ENCODE data around the gene KPNA6. TPM values are rescaled to one million over a fixed set of nuclear protein-coding genes. Genes with fewer than 3 reads are reported as not detected.
"Not testable (repeated sequence)": the region's sequence is repeated elsewhere in the genome, so short reads cannot be mapped to it uniquely, and the experiment has no call there.

KPNA6 gene
- total RNA-seq, 3 donors from 2014 or later (not counting 1 experiment from before 2014, with no cell fraction given) = 48.6 to 59.0 (median 52.8) TPM

DNA sequence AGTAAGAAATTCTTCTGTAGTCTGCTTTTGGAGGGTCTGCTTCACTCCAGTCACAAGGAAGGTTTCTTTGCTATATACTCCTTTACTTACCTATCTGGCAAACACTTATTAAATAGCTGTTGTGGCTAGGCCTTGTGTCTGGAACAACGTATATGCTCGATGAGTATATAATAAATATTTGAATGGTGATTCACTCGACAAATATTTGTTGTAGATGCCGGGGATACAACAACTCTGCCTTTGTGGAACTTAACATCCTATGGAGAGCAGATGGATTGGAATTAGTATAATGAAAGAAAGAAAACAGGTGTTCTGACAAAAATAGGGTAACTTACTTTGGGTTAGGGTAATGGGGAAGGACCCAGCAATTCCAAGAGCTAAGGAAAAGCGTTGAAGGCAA is 31.1 kb downstream of the KPNA6 start:
- Mint-ChIP-seq H3K27ac (peak overlapping the region; percentile 32 to 80), H3K4me3 (no peak overlapping the region), H3K9me3 (no peaks in the 10 kb centered on the region), H3K36me3 (no peaks in the 10 kb centered on the region), H3K27me3 (ENCODE audit: low read depth in 2 of 2) (no peaks in the 10 kb centered on the region), H3K4me1 (peaks cover 47 to 60% of the 10 kb centered on the region in 2 donors)
- no peak for TF ChIP-seq CTCF (IDR thresholded peaks at IDR 0.05)
- Histone ChIP-seq H3K4me1 (ENCODE audit: control insufficient read depth, insufficient read depth, low read length) (no peaks in the 10 kb centered on the region), H3K36me3 (ENCODE audit: control insufficient read depth, insufficient read depth, low read length) (no peaks in the 10 kb centered on the region), H3K27ac (ENCODE audit: low read length) (no peak overlapping the region), H3K4me3 (ENCODE audit: low read length) (no peak overlapping the region), H3K9me3 (ENCODE audit: control insufficient read depth, insufficient read depth, low read length) (no peaks in the 10 kb centered on the region), H3K27me3 (ENCODE audit: control insufficient read depth, insufficient read depth, low read length) (no peaks in the 10 kb centered on the region)
- intact Hi-C loops (cut with micrococcal nuclease) = no loop called here
- WGBS (ENCODE audit: insufficient coverage) = 93% methylated on average over 4 of the region's 5 CpGs
- DNase-seq (no peak), ATAC-seq (no peak)

- Mint-ChIP-seq H3K27me3 (ENCODE audit: low read depth in 2 of 2) (no peaks in the 10 kb centered on the region), H3K4me3 (no peak overlapping the region), H3K36me3 (no peaks in the 10 kb centered on the region), H3K9me3 (no peaks in the 10 kb centered on the region), H3K4me1 (peaks cover 47 to 56% of the 10 kb centered on the region in 2 donors), H3K27ac (peak overlapping the region in 1 of 2 donors; percentile 19)
- DNase-seq (no peak), ATAC-seq (no peak)
- intact Hi-C loops (cut with micrococcal nuclease) = no loop called here
- Histone ChIP-seq H3K27ac (ENCODE audit: low read length) (no peak overlapping the region), H3K4me3 (ENCODE audit: low read length) (no peak overlapping the region), H3K9me3 (ENCODE audit: control insufficient read depth, insufficient read depth, low read length) (peaks cover under 1% of the 10 kb centered on the region), H3K4me1 (ENCODE audit: control insufficient read depth, insufficient read depth, low read length) (no peaks in the 10 kb centered on the region), H3K36me3 (ENCODE audit: control insufficient read depth, insufficient read depth, low read length) (no peaks in the 10 kb centered on the region), H3K27me3 (ENCODE audit: control insufficient read depth, insufficient read depth, low read length) (no peaks in the 10 kb centered on the region)
- WGBS (ENCODE audit: insufficient coverage) = 93% methylated on average over 4 of the region's 6 CpGs
- TF ChIP-seq CTCF (IDR thresholded peaks at IDR 0.05) = no peak
Observed at GRCh38 chr1:32142446-32143301, 34.8 kb downstream of the KPNA6 start.

DNA sequence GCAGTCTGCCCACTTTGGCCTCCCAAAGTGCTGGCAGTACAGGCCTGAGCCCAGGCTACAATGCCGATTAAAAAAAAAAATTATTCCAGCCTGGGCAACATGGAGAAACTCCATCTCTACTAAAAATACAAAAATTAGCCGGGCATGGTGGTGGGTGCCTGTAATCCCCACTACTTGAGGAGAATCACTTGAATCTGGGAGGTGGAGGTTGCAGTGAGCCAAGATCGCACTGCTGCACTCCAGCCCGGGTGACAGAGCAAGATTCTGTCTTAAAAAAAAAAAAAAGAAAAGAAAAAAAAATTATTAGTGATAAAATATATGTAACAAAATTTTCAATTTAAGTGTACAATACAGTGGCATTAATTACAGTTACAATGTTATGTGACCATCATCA is 35.4 kb downstream of the KPNA6 start:
- intact Hi-C loops (cut with micrococcal nuclease); H3K9me3 ChIP-seq (ENCODE audit: control insufficient read depth, insufficient read depth, low read length); DNase-seq; H3K27me3 Mint-ChIP-seq (ENCODE audit: low read depth in 2 of 2); H3K27me3 ChIP-seq (ENCODE audit: control insufficient read depth, insufficient read depth, low read length); H3K4me1 ChIP-seq (ENCODE audit: control insufficient read depth, insufficient read depth, low read length); H3K4me3 ChIP-seq (ENCODE audit: low read length); H3K36me3 Mint-ChIP-seq; H3K27ac ChIP-seq (ENCODE audit: low read length); H3K4me3 Mint-ChIP-seq; H3K9me3 Mint-ChIP-seq; H3K36me3 ChIP-seq (ENCODE audit: control insufficient read depth, insufficient read depth, low read length); ATAC-seq: not testable (repeated sequence)
- peaks cover 41 to 50% of the 10 kb centered on the region in 2 donors for H3K4me1 Mint-ChIP-seq
- peak overlapping the region in 1 of 2 donors; percentile 35 for H3K27ac Mint-ChIP-seq
- WGBS (ENCODE audit: insufficient coverage) = no CpG with 5 or more reads among the region's 4 CpGs

GRCh38 chr1:32144033-32144432 is 36.2 kb downstream of the KPNA6 start:
- peaks cover 5% of the 10 kb centered on the region for H3K36me3 Mint-ChIP-seq
- Histone ChIP-seq H3K27ac (ENCODE audit: low read length) (no peak overlapping the region), H3K27me3 (ENCODE audit: control insufficient read depth, insufficient read depth, low read length) (no peaks in the 10 kb centered on the region), H3K9me3 (ENCODE audit: control insufficient read depth, insufficient read depth, low read length) (peaks cover 12% of the 10 kb centered on the region), H3K4me3 (ENCODE audit: low read length) (no peak overlapping the region), H3K4me1 (ENCODE audit: control insufficient read depth, insufficient read depth, low read length) (no peaks in the 10 kb centered on the region), H3K36me3 (ENCODE audit: control insufficient read depth, insufficient read depth, low read length) (peaks cover 4% of the 10 kb centered on the region)
- H3K4me3 Mint-ChIP-seq = no peak overlapping the region
- H3K9me3 Mint-ChIP-seq = peaks cover 2 to 3% of the 10 kb centered on the region in 2 donors
- ATAC-seq (no peak), DNase-seq (no peak)
- intact Hi-C loops (cut with micrococcal nuclease) = no loop called here
- H3K27me3 Mint-ChIP-seq (ENCODE audit: low read depth in 2 of 2) = no peaks in the 10 kb centered on the region
- WGBS (ENCODE audit: insufficient coverage) = 100% methylated on average over 2 of the region's 3 CpGs
- peaks cover 34 to 42% of the 10 kb centered on the region in 2 donors for H3K4me1 Mint-ChIP-seq
- TF ChIP-seq CTCF (IDR thresholded peaks at IDR 0.05) = no peak
- H3K27ac Mint-ChIP-seq = peak overlapping the region in 1 of 2 donors; percentile 35

DNA sequence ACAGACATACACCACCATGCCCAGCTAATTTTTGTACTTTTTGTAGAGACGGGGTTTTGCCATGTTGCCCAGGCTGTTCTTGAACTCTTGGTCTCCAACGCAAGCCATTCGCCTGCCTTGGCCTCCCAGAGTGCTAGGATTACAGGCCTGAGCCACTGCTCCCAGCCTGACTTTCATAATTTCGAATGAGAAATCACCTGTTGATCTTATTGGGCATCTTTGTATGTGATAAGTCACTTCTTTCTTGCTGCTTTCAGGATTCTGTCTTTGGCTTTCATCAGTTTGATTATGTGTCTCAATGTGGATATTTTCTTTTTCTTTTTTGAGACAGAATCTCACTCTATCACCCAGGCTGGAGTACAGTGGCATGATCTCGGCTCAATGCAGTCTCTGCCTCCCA is 39.9 kb downstream of the KPNA6 start:
- whole genome bisulfite sequencing (ENCODE audit: insufficient coverage) = 98% methylated on average over 5 of the region's 5 CpGs
- H3K4me3 ChIP-seq (ENCODE audit: low read length); H3K27ac ChIP-seq (ENCODE audit: low read length); ATAC-seq; H3K27me3 ChIP-seq (ENCODE audit: control insufficient read depth, insufficient read depth, low read length); intact Hi-C loops (cut with micrococcal nuclease); H3K36me3 ChIP-seq (ENCODE audit: control insufficient read depth, insufficient read depth, low read length); DNase-seq; H3K27me3 Mint-ChIP-seq (ENCODE audit: low read depth in 2 of 2); H3K4me3 Mint-ChIP-seq; H3K36me3 Mint-ChIP-seq; H3K9me3 Mint-ChIP-seq; H3K4me1 ChIP-seq (ENCODE audit: control insufficient read depth, insufficient read depth, low read length): not testable (repeated sequence)
- Mint-ChIP-seq H3K4me1 (peaks cover 22 to 28% of the 10 kb centered on the region in 2 donors), H3K27ac (peak overlapping the region in 1 of 2 donors; percentile 43)
- H3K9me3 ChIP-seq (ENCODE audit: control insufficient read depth, insufficient read depth, low read length) = peaks cover 12% of the 10 kb centered on the region

Measured in natural killer cell (primary cell).